H1 (cell line): Measurements from ENCODE around the gene TRPC4.

Experiments used
- CTCF ChIP-seq, 3 experiments: IDR thresholded peaks; 1 replicate in 2 of 3; 2 replicates in 1 of 3; pipeline versions ENCODE4 v1.5.1 to v1.6.1; 2011; ENCODE audit warnings: low read length in 3 of 3, mild to moderate bottlenecking in 3 of 3, inconsistent platforms in 2 of 3, low read depth in 1 of 3, moderate library complexity in 1 of 3; ENCODE audit not compliant: insufficient read depth in 1 of 3; ENCODE audit errors: control extremely low read depth in 1 of 3
- EP300 ChIP-seq, 2 experiments: IDR thresholded peaks; 1 replicate in 1 of 2; 2 replicates in 1 of 2; pipeline ENCODE4 v1.6.1; 2011 to 2012; ENCODE audit warnings: low read depth in 2 of 2, low read length in 2 of 2, mild to moderate bottlenecking in 2 of 2, borderline replicate concordance in 1 of 2, inconsistent platforms in 1 of 2, moderate library complexity in 1 of 2
- EZH2 ChIP-seq: fragments of 200-600 bp; sonication (generic); IDR thresholded peaks from 2 replicates; pipeline ENCODE4 v1.7.1; 2012; ENCODE audit warnings: low read depth, mild to moderate bottlenecking, moderate library complexity, low read length, inconsistent platforms; ENCODE audit not compliant: severe bottlenecking
- POLR2AphosphoS5 ChIP-seq: IDR thresholded peaks from 2 replicates; pipeline ENCODE4 v1.6.1; 2011; ENCODE audit warnings: low read depth, low read length
- RAD21 ChIP-seq, 2 experiments: IDR thresholded peaks in 1 of 2; conservative IDR thresholded peaks in 1 of 2; 2 replicates each; pipeline ENCODE4 v1.6.1; 2011; ENCODE audit warnings: low read depth in 2 of 2, low read length in 2 of 2, improper control_type of control experiment in 1 of 2, inconsistent platforms in 1 of 2, mild to moderate bottlenecking in 1 of 2, moderate library complexity in 1 of 2
- RFX5 ChIP-seq: IDR thresholded peaks from 2 replicates; pipeline ENCODE4 v1.6.1; 2011; ENCODE audit warnings: low read depth, low read length, improper control_type of control experiment, borderline replicate concordance
- TAF1 ChIP-seq: IDR thresholded peaks from 2 replicates; pipeline ENCODE4 v1.6.1; 2011; ENCODE audit warnings: mild to moderate bottlenecking, low read depth, low read length
- USF2 ChIP-seq: IDR thresholded peaks from 2 replicates; pipeline ENCODE4 v1.6.1; 2011; ENCODE audit warnings: low read length, improper control_type of control experiment
- YY1 ChIP-seq: IDR thresholded peaks from 2 replicates; pipeline ENCODE4 v1.6.1; 2011; ENCODE audit warnings: low read depth, mild to moderate bottlenecking, low read length

- no peak for TF ChIP-seq CTCF (IDR thresholded peaks at IDR 0.05; ENCODE audit: control extremely low read depth in 1 of 3, insufficient read depth in 1 of 3, low read depth in 1 of 3, low read length in 3 of 3)
- no peak for TF ChIP-seq EZH2
- no peak for TF ChIP-seq USF2
- TF ChIP-seq RFX5 = no peak
- TF ChIP-seq POLR2AphosphoS5 = no peak
- no peak for TF ChIP-seq RAD21 (IDR thresholded peaks at IDR 0.05 in 1 of 2, conservative IDR thresholded peaks at IDR 0.05 in 1 of 2; ENCODE audit: low read depth in 2 of 2, low read length in 2 of 2)
- no peak for TF ChIP-seq EP300 (IDR thresholded peaks at IDR 0.05; ENCODE audit: borderline replicate concordance in 1 of 2, low read depth in 2 of 2, low read length in 2 of 2)
- TF ChIP-seq YY1 = no peak
- TF ChIP-seq TAF1 = no peak
Measured at GRCh38 chr13:37791699-37792098, 77.9 kb downstream of the TRPC4 start.
